CD4-positive, alpha-beta T cell treated with Interferon alpha-2 for 1 hour (primary cell): ENCODE measurements around the gene CYBA.
"Not testable (repeated sequence)": the region's sequence is repeated elsewhere in the genome, so short reads cannot be mapped to it uniquely, and the experiment has no call there.

Experiments
- DNase-seq, 2 donors: peaks; one replicate each; pipeline ENCODE4 v3.0.0-alpha.2; 2020 to 2022

CYBA gene

DNA sequence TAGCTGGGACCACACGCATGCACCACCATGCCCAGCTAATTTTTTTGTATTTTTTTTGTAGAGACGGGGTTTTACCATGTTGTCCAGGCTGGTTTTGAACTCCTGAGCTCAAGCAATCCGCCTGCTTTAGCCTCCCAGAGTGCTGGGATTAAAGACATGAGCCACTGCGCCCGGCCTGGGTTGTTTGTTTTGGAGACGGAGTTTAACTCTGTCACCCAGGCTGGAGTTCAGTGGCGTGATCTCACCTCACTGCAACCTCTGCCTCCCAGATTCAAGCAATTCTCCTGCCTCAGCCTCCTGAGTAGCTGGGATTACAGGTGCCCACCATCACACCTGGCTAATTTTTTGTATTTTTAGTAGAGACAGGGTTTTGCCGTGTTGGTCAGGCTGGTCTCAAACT lies 41.4 kb downstream of the CYBA start:
- not testable (repeated sequence) for DNase-seq

DNA sequence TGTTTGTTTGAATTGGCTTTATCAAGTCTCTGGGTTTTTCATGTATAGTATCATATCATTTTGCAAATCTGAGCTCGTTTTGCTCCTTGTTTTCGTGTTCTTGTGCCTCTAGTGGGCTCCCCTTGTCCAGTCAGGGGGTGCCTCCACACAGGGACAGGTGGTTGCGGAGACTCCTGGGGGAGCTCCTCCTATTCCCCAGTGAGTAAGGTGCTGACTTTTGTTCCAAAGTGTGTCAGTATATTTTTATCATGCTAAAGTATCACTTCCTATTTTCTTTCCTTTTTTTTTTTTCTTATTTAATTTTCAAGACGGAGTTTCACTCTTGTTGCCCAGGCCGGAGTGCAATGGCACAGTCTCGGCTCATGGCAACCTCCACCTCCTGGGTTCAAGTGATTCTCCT lies 42.8 kb downstream of the CYBA start:
- DNase-seq: no peak

GRCh38 chr16:88606148-88606757 lies 44.6 kb downstream of the CYBA start:
- DNase-seq: no peak

- DNase-seq: no peak
Observed at GRCh38 chr16:88605186-88606147, 45.4 kb downstream of the CYBA start.

- DNase-seq: no peak
Observed at GRCh38 chr16:88602091-88602490, 48.8 kb downstream of the CYBA start.

- DNase-seq: no peak
Observed at GRCh38 chr16:88601313-88602036, 49.4 kb downstream of the CYBA start.

GRCh38 chr16:88600539-88600896 lies 50.3 kb downstream of the CYBA start:
- no peak for DNase-seq

- DNase-seq: no peak
Observed at GRCh38 chr16:88599825-88600538, 50.9 kb downstream of the CYBA start.

DNA sequence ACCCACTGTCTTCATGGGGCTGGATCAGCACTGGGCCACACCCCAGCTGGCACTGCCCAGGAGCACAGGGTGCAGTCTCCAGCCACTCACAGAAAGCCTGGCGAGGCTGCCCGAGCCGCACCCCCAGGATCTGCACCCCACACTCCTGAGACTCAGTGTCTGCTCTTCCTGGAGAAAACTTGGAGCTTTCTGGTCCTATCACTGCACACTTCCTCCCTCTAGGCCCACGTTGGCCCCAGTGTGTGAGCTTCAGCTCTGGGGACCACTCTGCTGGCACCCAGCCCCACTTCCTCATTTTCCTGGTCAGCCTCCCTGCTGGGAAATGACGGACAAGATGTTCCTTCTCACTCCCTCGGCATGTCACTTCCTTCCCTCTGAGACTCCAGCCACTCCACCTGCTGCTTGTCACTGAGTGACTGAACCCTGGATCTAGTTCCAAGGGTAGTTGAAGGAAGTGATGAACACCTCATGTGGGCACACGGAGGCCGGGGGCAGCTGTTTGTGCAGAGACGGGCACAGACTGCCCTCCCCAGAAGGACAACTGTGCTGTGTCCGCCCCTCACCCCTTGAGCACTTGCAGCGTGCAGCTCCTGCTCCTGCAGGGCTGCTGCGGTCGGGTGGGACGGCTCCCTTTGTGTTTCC lies 51.6 kb downstream of the CYBA start:
- peak; percentile 18 to 72 for DNase-seq

GRCh38 chr16:88597856-88598491 lies 52.9 kb downstream of the CYBA start:
- no peak for DNase-seq

DNA sequence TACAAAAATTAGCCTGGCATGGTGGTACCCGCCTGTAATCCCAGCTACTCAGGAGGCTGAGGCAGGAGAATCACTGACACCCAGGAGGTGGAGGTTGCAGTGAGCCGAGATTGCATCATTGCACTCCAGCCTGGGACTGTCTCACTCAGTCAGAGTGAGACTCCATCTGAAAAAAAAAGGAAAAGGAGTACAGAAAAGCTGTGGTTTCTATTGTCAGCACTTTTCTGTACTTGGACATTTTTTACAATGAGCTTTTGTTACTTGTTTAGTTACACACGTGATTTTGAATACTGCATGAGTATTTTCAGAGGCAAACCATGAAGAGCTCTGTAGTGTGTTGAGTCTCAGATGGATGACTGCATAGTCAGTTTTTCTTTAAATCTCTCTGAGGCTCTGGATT lies 54.4 kb downstream of the CYBA start:
- DNase-seq: no peak

GRCh38 chr16:88595921-88596320 lies 54.9 kb downstream of the CYBA start:
- DNase-seq: no peak

- DNase-seq: no peak
Observed at GRCh38 chr16:88595101-88595500, 55.8 kb downstream of the CYBA start.

DNA sequence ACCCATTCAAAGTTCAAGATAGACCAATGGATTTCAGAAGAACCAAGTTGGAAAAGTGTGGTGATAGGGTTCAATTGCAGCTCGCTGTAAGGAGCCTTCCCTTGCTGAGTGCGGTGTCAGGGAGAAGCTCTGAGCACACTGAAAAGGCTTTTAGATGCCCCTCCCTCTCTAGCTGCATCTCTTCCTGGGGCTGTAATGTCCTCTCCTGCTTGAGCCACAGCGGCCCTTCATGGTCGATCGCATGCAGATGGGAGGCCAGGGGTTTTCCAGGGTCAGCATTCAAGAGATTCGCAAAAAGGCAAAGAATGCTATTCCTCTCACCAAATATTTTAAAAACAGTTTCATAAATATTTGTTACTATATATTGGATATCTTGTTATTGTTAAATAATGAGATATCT lies 56.9 kb downstream of the CYBA start:
- DNase-seq: no peak

- DNase-seq: no peak
Observed at GRCh38 chr16:88593489-88593888, 57.4 kb downstream of the CYBA start.
